ENCODE results near the gene CDH22. TPM values are rescaled to one million over a fixed set of nuclear protein-coding genes. Genes with fewer than 3 reads are reported as not detected.
A peak's percentile ranks its signal among the peaks of the same experiment; 100 is the strongest.

CDH22 gene
- total RNA-seq, 1 experiment from 2014 or later: not detected

GRCh38 chr20:46325789-46326188 is 17.5 kb upstream of the CDH22 start:
- no peak overlapping the region for H3K4me3 ChIP-seq (ENCODE audit: low read depth in 2 of 2, low read length in 2 of 2)
- no peaks in the 10 kb centered on the region for H3K36me3 ChIP-seq (ENCODE audit: control insufficient read depth, insufficient read depth, low read length)
- H3K4me1 ChIP-seq (ENCODE audit: control insufficient read depth, insufficient read depth, low read length): no peaks in the 10 kb centered on the region
- no peak for TF ChIP-seq POLR2AphosphoS5 (IDR thresholded peaks at IDR 0.05; ENCODE audit: low read depth, low read length)
- TF ChIP-seq SIN3A (IDR thresholded peaks at IDR 0.05; ENCODE audit: borderline replicate concordance, insufficient read depth, low read depth, low read length): no peak
- TF ChIP-seq CTCF (IDR thresholded peaks at IDR 0.05): no peak
- TF ChIP-seq TCF7L2 (IDR thresholded peaks at IDR 0.05; ENCODE audit: low read depth, low read length): no peak
- TF ChIP-seq, protein P1, sequence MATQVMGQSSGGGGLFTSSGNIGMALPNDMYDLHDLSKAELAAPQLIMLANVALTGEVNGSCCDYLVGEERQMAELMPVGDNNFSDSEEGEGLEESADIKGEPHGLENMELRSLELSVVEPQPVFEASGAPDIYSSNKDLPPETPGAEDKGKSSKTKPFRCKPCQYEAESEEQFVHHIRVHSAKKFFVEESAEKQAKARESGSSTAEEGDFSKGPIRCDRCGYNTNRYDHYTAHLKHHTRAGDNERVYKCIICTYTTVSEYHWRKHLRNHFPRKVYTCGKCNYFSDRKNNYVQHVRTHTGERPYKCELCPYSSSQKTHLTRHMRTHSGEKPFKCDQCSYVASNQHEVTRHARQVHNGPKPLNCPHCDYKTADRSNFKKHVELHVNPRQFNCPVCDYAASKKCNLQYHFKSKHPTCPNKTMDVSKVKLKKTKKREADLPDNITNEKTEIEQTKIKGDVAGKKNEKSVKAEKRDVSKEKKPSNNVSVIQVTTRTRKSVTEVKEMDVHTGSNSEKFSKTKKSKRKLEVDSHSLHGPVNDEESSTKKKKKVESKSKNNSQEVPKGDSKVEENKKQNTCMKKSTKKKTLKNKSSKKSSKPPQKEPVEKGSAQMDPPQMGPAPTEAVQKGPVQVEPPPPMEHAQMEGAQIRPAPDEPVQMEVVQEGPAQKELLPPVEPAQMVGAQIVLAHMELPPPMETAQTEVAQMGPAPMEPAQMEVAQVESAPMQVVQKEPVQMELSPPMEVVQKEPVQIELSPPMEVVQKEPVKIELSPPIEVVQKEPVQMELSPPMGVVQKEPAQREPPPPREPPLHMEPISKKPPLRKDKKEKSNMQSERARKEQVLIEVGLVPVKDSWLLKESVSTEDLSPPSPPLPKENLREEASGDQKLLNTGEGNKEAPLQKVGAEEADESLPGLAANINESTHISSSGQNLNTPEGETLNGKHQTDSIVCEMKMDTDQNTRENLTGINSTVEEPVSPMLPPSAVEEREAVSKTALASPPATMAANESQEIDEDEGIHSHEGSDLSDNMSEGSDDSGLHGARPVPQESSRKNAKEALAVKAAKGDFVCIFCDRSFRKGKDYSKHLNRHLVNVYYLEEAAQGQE (IDR thresholded peaks at IDR 0.05; ENCODE audit: insufficient read depth in 1 of 2, low read depth in 2 of 2, low read length in 1 of 2): no peak
- CTCF ChIA-PET: interaction anchor here (0.8 to 1.0 kb wide), 2 partner anchors 23 to 104 kb away, joined by 3 read pairs; no protein-coding TSS in a partner anchor
- ATAC-seq (no peak), DNase-seq (ENCODE audit: low read depth, low spot score) (no peak)
- in situ Hi-C loops (cut with HindIII; ENCODE audit: low pct_unique_long_range_greater_than_20kb, low sequenced_read_pairs) (no loop called here), intact Hi-C loops (cut with micrococcal nuclease; ENCODE audit: unreplicated experiment) (no loop called here)
- BruUV-seq (replicated peaks): no TSS peak
- POLR2A ChIA-PET: no interaction called here
- H3K9me3 ChIP-seq (ENCODE audit: control insufficient read depth, insufficient read depth, low read depth, low read length): no peaks in the 10 kb centered on the region
- H3K27ac ChIP-seq (ENCODE audit: low read length): no peak overlapping the region
- H3K27me3 ChIP-seq (ENCODE audit: control insufficient read depth, insufficient read depth, low read length): no peaks in the 10 kb centered on the region; the same call in 1 of the 2 replicates

DNA sequence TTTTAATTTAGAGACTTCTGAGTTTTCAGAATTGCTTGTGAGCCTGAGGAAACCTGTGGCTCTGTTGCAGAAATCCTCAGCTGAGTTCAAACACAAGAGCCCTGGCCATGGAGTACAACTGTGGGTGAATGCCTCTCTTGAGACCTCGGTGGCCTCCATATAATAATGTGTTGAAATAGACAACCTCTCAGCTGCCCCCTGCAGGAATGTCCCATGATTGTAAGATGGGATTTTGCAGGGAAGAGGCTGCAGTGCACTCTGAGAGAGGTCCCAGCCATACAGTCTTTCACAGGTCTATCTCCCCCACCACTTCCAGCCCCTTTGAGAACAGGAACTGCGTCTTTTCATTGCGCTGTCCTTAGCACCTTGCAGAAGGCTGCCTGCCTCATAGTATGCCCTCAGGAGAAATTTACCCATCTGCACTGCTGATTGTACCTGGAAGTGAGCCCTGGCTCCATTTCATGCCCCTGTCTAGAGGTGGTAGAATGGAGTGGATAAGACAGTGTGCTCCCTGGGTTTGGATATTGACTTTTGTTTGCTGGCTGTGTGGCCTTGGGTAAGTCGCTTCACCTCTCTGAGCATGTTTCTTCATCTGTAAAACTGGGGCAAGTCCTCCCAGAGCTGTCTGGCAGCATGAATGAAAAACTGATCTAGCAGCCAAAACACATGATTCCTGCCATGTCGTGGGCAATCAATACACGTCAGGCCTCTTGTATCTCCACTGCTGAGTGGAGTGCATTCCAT is 16.8 kb upstream of the CDH22 start:
- intact Hi-C loops (cut with micrococcal nuclease; ENCODE audit: unreplicated experiment): no loop called here
- TF ChIP-seq TCF7L2 (IDR thresholded peaks at IDR 0.05; ENCODE audit: low read depth, low read length) (no peak), SIN3A (IDR thresholded peaks at IDR 0.05; ENCODE audit: borderline replicate concordance, insufficient read depth, low read depth, low read length) (no peak), CTCF (IDR thresholded peaks at IDR 0.05) (no peak; the same call in 1 of the 2 replicates), POLR2AphosphoS5 (IDR thresholded peaks at IDR 0.05; ENCODE audit: low read depth, low read length) (no peak)
- TF ChIP-seq, protein P1 (IDR thresholded peaks at IDR 0.05; ENCODE audit: insufficient read depth in 1 of 2, low read depth in 2 of 2, low read length in 1 of 2): no peak
- H3K9me3 ChIP-seq (ENCODE audit: control insufficient read depth, insufficient read depth, low read depth, low read length): no peaks in the 10 kb centered on the region
- in situ Hi-C loops (cut with HindIII; ENCODE audit: low pct_unique_long_range_greater_than_20kb, low sequenced_read_pairs): no loop called here
- no peak for DNase-seq (ENCODE audit: low read depth, low spot score)
- ChIA-PET CTCF (interaction anchor here (1.0 kb wide), 1 partner anchor 24 kb away, joined by 3 read pairs; no protein-coding TSS in a partner anchor), POLR2A (no interaction called here)
- no peak overlapping the region for H3K4me3 ChIP-seq (ENCODE audit: low read depth in 2 of 2, low read length in 2 of 2)
- no peak overlapping the region for H3K27ac ChIP-seq (ENCODE audit: low read length)
- BruUV-seq (replicated peaks): no TSS peak
- no peaks in the 10 kb centered on the region; the same call in 1 of the 2 replicates for H3K27me3 ChIP-seq (ENCODE audit: control insufficient read depth, insufficient read depth, low read length)
- ATAC-seq: peak; percentile 89
- no peaks in the 10 kb centered on the region for H3K4me1 ChIP-seq (ENCODE audit: control insufficient read depth, insufficient read depth, low read length)
- no peaks in the 10 kb centered on the region for H3K36me3 ChIP-seq (ENCODE audit: control insufficient read depth, insufficient read depth, low read length)
